ENCODE measurements around the gene ETV1. TPM values are rescaled to one million over a fixed set of nuclear protein-coding genes. Genes with fewer than 3 reads are reported as not detected.

Gene ETV1
- total RNA-seq, 1 experiment from 2014 or later, result 23.3 TPM

- no peak for DNase-seq (ENCODE audit: low read depth, low spot score)
- no peak overlapping the region for H3K27ac ChIP-seq (ENCODE audit: low read depth, low read length)
- no peaks in the 10 kb centered on the region for H3K4me1 ChIP-seq (ENCODE audit: control insufficient read depth in 1 of 2, insufficient read depth in 2 of 2, low read length in 2 of 2)
- no peaks in the 10 kb centered on the region for H3K9me3 ChIP-seq (ENCODE audit: control insufficient read depth in 1 of 2, insufficient read depth in 1 of 2, low read depth in 1 of 2, low read length in 2 of 2)
- H3K36me3 ChIP-seq (ENCODE audit: control insufficient read depth in 1 of 2, insufficient read depth in 2 of 2, low read length in 2 of 2), result no peaks in the 10 kb centered on the region
- POLR2A ChIA-PET, result no interaction called here
- H3K4me2 ChIP-seq (ENCODE audit: low read length), result no peak overlapping the region
- no TSS peak for BruUV-seq (replicated peaks)
- H3K27me3 ChIP-seq (ENCODE audit: insufficient read depth, low read length), result no peaks in the 10 kb centered on the region
- H3K9me2 ChIP-seq (ENCODE audit: insufficient read depth), result no peaks in the 10 kb centered on the region
- RAD21 ChIA-PET (ENCODE audit: low non-redundant PET in 1 of 2, low total read pairs in 2 of 2, uncharacterized antibody in 2 of 2, unreplicated experiment in 2 of 2), result no interaction called here
- no peak for ATAC-seq
- H3K79me2 ChIP-seq (ENCODE audit: insufficient read depth, low read length), result no peaks in the 10 kb centered on the region
- H3K9ac ChIP-seq (ENCODE audit: low read length), result no peak overlapping the region
- H2AFZ ChIP-seq (ENCODE audit: low read depth, low read length, poor library complexity, severe bottlenecking), result no peak overlapping the region
- TF ChIP-seq CEBPB (IDR thresholded peaks at IDR 0.05; ENCODE audit: low read depth) (no peak), MAX (IDR thresholded peaks at IDR 0.05) (no peak), SRF (IDR thresholded peaks at IDR 0.05; ENCODE audit: low read depth) (no peak), SP1 (IDR thresholded peaks at IDR 0.05; ENCODE audit: low read depth) (no peak), ELF1 (IDR thresholded peaks at IDR 0.05; ENCODE audit: borderline replicate concordance, low read depth) (no peak), EZH2phosphoT487 (IDR thresholded peaks at IDR 0.05; ENCODE audit: borderline replicate concordance) (no peak), CTCF (IDR thresholded peaks at IDR 0.05 in 2 of 3, conservative IDR thresholded peaks at IDR 0.05 in 1 of 3; ENCODE audit: borderline replicate concordance in 1 of 3, insufficient read depth in 1 of 3, low read depth in 2 of 3, low read length in 2 of 3) (no peak)
- H3K4me3 ChIP-seq (replicated peaks in 1 of 2; ENCODE audit: low read depth in 1 of 2, low read length in 2 of 2), result no peak overlapping the region
- intact Hi-C loops (cut with micrococcal nuclease), result no loop called here
- no peaks in the 10 kb centered on the region for H4K20me1 ChIP-seq (ENCODE audit: insufficient read depth)
- CTCF ChIA-PET, result no interaction called here
Measured at GRCh38 chr7:13871008-13871407, 118.5 kb downstream of the ETV1 start.

GRCh38 chr7:13860734-13861133, 128.7 kb downstream of the ETV1 start:
- ChIA-PET RAD21 (ENCODE audit: low non-redundant PET in 1 of 2, low total read pairs in 2 of 2, uncharacterized antibody in 2 of 2, unreplicated experiment in 2 of 2) (no interaction called here), POLR2A (no interaction called here), CTCF (no interaction called here)
- no peak overlapping the region for H3K4me2 ChIP-seq (ENCODE audit: low read length)
- intact Hi-C loops (cut with micrococcal nuclease), result no loop called here
- no peak overlapping the region for H3K9ac ChIP-seq (ENCODE audit: low read length)
- no peak overlapping the region for H3K27ac ChIP-seq (ENCODE audit: low read depth, low read length)
- peaks cover 0 to 4% of the 10 kb centered on the region in 2 experiments; a peak in 1 of 4 replicates for H3K4me1 ChIP-seq (ENCODE audit: control insufficient read depth in 1 of 2, insufficient read depth in 2 of 2, low read length in 2 of 2)
- H3K9me3 ChIP-seq (ENCODE audit: control insufficient read depth in 1 of 2, insufficient read depth in 1 of 2, low read depth in 1 of 2, low read length in 2 of 2), result no peaks in the 10 kb centered on the region
- no peaks in the 10 kb centered on the region for H3K9me2 ChIP-seq (ENCODE audit: insufficient read depth)
- no TSS peak for BruUV-seq (replicated peaks)
- no peak overlapping the region for H3K4me3 ChIP-seq (replicated peaks in 1 of 2; ENCODE audit: low read depth in 1 of 2, low read length in 2 of 2)
- no peaks in the 10 kb centered on the region for H3K27me3 ChIP-seq (ENCODE audit: insufficient read depth, low read length)
- ATAC-seq (no peak), DNase-seq (ENCODE audit: low read depth, low spot score) (no peak)
- H3K79me2 ChIP-seq (ENCODE audit: insufficient read depth, low read length), result no peaks in the 10 kb centered on the region
- no peaks in the 10 kb centered on the region for H4K20me1 ChIP-seq (ENCODE audit: insufficient read depth)
- peak overlapping the region; percentile 66 for H2AFZ ChIP-seq (ENCODE audit: low read depth, low read length, poor library complexity, severe bottlenecking)
- H3K36me3 ChIP-seq (ENCODE audit: control insufficient read depth in 1 of 2, insufficient read depth in 2 of 2, low read length in 2 of 2), result no peaks in the 10 kb centered on the region
- no peak for TF ChIP-seq SIN3A (IDR thresholded peaks at IDR 0.05; ENCODE audit: low read depth)
- TF ChIP-seq MAX (IDR thresholded peaks at IDR 0.05), result no peak
- no peak for TF ChIP-seq EGR1 (IDR thresholded peaks at IDR 0.05; ENCODE audit: low read depth)
- no peak for TF ChIP-seq SP1 (IDR thresholded peaks at IDR 0.05; ENCODE audit: low read depth)
- no peak for TF ChIP-seq CEBPB (IDR thresholded peaks at IDR 0.05; ENCODE audit: low read depth)
- TF ChIP-seq CTCF (IDR thresholded peaks at IDR 0.05 in 2 of 3, conservative IDR thresholded peaks at IDR 0.05 in 1 of 3; ENCODE audit: borderline replicate concordance in 1 of 3, insufficient read depth in 1 of 3, low read depth in 2 of 3, low read length in 2 of 3), result no peak
- TF ChIP-seq FOSL1 (IDR thresholded peaks at IDR 0.05; ENCODE audit: low read depth), result no peak
- no peak for TF ChIP-seq ATF3 (IDR thresholded peaks at IDR 0.05)
- TF ChIP-seq ELF1 (IDR thresholded peaks at IDR 0.05; ENCODE audit: borderline replicate concordance, low read depth), result no peak
- TF ChIP-seq ZNF274 (IDR thresholded peaks at IDR 0.05; ENCODE audit: low read depth, low read length), result no peak
- TF ChIP-seq SRF (IDR thresholded peaks at IDR 0.05; ENCODE audit: low read depth), result no peak
